Type B pancreatic cell (in vitro differentiated cells): ENCODE results near the gene TMEM255B. TPM values are rescaled to one million over a fixed set of nuclear protein-coding genes. Genes with fewer than 3 reads are reported as not detected.

Experiments
- DNase-seq: peaks from one replicate; pipeline ENCODE4 v3.0.0; 2021; ENCODE audit warnings: mixed read lengths; ENCODE audit not compliant: unreplicated experiment; ENCODE audit errors: extremely low spot score
- H3K27ac Mint-ChIP-seq: 2 replicates; pipeline ENCODE4 v1.8.0; 2021; ENCODE audit warnings: mild to moderate bottlenecking, mixed read lengths
- H3K27me3 Mint-ChIP-seq: 2 replicates; pipeline ENCODE4 v1.8.0; 2021; ENCODE audit warnings: mixed read lengths
- H3K36me3 Mint-ChIP-seq: 2 replicates; pipeline ENCODE4 v1.8.0; 2021; ENCODE audit warnings: mixed read lengths
- H3K4me1 Mint-ChIP-seq: one replicate; pipeline ENCODE4 v1.8.0; 2021; ENCODE audit warnings: mixed read lengths; ENCODE audit not compliant: unreplicated experiment
- H3K4me3 Mint-ChIP-seq: 2 replicates; pipeline ENCODE4 v1.8.0; 2021; ENCODE audit warnings: mild to moderate bottlenecking, mixed read lengths
- H3K9me3 Mint-ChIP-seq: 2 replicates; pipeline ENCODE4 v1.8.0; 2021; ENCODE audit warnings: mixed read lengths
- CTCF ChIP-seq: fragments of 200-600 bp; sonication (generic); conservative IDR thresholded peaks from 2 replicates; pipeline ENCODE4 v1.5.0; 2021; ENCODE audit warnings: antibody characterized with exemption, mild to moderate bottlenecking
- total RNA-seq: library from RNA; stranded (reverse); gene quantifications from 2 replicates; pipeline ENCODE4 v1.2.1, GENCODE V29; 2021; ENCODE audit warnings: low replicate concordance

TMEM255B gene
- total RNA-seq, 1 donor from 2014 or later, result 0.92 TPM

- Mint-ChIP-seq H3K27me3 (no peaks in the 10 kb centered on the region), H3K4me1 (peaks cover 10% of the 10 kb centered on the region), H3K36me3 (no peaks in the 10 kb centered on the region), H3K9me3 (no peaks in the 10 kb centered on the region), H3K4me3 (no peak overlapping the region), H3K27ac (no peak overlapping the region)
- no peak for DNase-seq
- TF ChIP-seq CTCF, result no peak
Observed at GRCh38 chr13:113746671-113747070, 12.4 kb upstream of the TMEM255B start.

- H3K4me1 Mint-ChIP-seq, result peaks cover 4% of the 10 kb centered on the region
- H3K36me3 Mint-ChIP-seq, result no peaks in the 10 kb centered on the region
- no peak overlapping the region for H3K27ac Mint-ChIP-seq
- no peaks in the 10 kb centered on the region for H3K27me3 Mint-ChIP-seq
- no peak for TF ChIP-seq CTCF
- H3K4me3 Mint-ChIP-seq, result no peak overlapping the region
- H3K9me3 Mint-ChIP-seq, result no peaks in the 10 kb centered on the region
- no peak for DNase-seq
Observed at GRCh38 chr13:113747291-113747833, 11.7 kb upstream of the TMEM255B start.

GRCh38 chr13:113748101-113748861 lies 10.7 kb upstream of the TMEM255B start:
- H3K27ac Mint-ChIP-seq, result no peak overlapping the region
- H3K36me3 Mint-ChIP-seq, result no peaks in the 10 kb centered on the region
- no peaks in the 10 kb centered on the region for H3K27me3 Mint-ChIP-seq
- DNase-seq, result no peak
- TF ChIP-seq CTCF, result no peak
- H3K4me1 Mint-ChIP-seq, result peaks cover 4% of the 10 kb centered on the region
- H3K4me3 Mint-ChIP-seq, result no peak overlapping the region
- no peaks in the 10 kb centered on the region for H3K9me3 Mint-ChIP-seq

GRCh38 chr13:113748862-113749451 lies 10.1 kb upstream of the TMEM255B start:
- Mint-ChIP-seq H3K36me3 (no peaks in the 10 kb centered on the region), H3K27me3 (peaks cover under 1% of the 10 kb centered on the region), H3K27ac (no peak overlapping the region)

GRCh38 chr13:113749507-113749906 lies 9.5 kb upstream of the TMEM255B start:
- no peak for DNase-seq
- H3K9me3 Mint-ChIP-seq, result no peaks in the 10 kb centered on the region
- no peak overlapping the region for H3K4me3 Mint-ChIP-seq
- no peaks in the 10 kb centered on the region for H3K36me3 Mint-ChIP-seq
- H3K4me1 Mint-ChIP-seq, result peaks cover 4% of the 10 kb centered on the region
- no peak for TF ChIP-seq CTCF
- H3K27ac Mint-ChIP-seq, result no peak overlapping the region
- peaks cover 3% of the 10 kb centered on the region for H3K27me3 Mint-ChIP-seq

More at GRCh38 chr13:113748862-113749451, 10.1 kb upstream of the TMEM255B start:
- no peak for TF ChIP-seq CTCF
- no peak for DNase-seq
- Mint-ChIP-seq H3K4me1 (peaks cover 4% of the 10 kb centered on the region), H3K9me3 (no peaks in the 10 kb centered on the region), H3K4me3 (no peak overlapping the region)
